ENCODE data around the gene BAD. TPM values are rescaled to one million over a fixed set of nuclear protein-coding genes. Genes with fewer than 3 reads are reported as not detected.

Gene BAD
- total RNA-seq, 2 experiments from 2014 or later = 21.2 to 74.2 TPM

DNA sequence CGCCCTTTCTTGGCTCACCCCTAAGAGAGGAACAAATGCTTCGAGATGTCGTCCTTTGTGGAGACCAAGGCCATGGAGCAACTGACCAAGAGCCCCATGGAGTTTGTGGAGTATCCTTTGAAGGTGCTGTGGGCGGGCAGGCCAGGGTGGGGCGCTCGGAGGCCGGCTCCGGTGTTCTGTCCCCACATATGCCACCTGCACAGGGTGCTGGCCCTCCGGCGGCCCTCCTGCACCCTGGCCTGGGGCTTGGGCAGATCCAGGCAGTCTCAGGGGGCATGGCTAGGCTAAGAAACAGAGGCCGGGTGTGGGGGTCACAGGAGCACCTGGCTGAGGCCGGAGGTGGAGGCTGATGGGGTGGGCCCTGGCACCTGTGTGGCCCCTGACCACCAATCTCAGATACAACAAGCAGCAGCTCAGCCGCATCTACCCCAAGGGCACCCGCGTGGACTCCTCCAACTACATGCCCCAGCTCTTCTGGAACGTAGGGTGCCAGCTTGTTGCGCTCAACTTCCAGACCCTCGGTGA, 22.8 kb downstream of the BAD start:
- POLR2A ChIA-PET = no interaction called here
- Histone ChIP-seq H3K79me2 (ENCODE audit: insufficient read depth, low read depth, low read length) (no peaks in the 10 kb centered on the region), H4K20me1 (ENCODE audit: insufficient read depth, low read length) (no peaks in the 10 kb centered on the region), H3K9me2 (ENCODE audit: insufficient read depth, low read length) (no peaks in the 10 kb centered on the region), H3K4me1 (ENCODE audit: insufficient read depth, low read length, poor library complexity, severe bottlenecking) (peaks cover 6% of the 10 kb centered on the region), H2AFZ (ENCODE audit: low read length) (no peak overlapping the region), H3K4me2 (ENCODE audit: low read length) (no peak overlapping the region), H3K27ac (ENCODE audit: low read depth, low read length, poor library complexity, severe bottlenecking) (no peak overlapping the region), H3K4me3 (ENCODE audit: low read depth, low read length, poor library complexity, severe bottlenecking) (no peak overlapping the region), H3K9me3 (ENCODE audit: low read length) (no peaks in the 10 kb centered on the region), H3K36me3 (ENCODE audit: insufficient read depth, low read length) (no peaks in the 10 kb centered on the region)
- intact Hi-C loops (cut with micrococcal nuclease; ENCODE audit: unreplicated experiment) = no loop called here
- BruUV-seq (replicated peaks) = no TSS peak
- no peak for DNase-seq (ENCODE audit: low spot score)
- TF ChIP-seq, protein P1, sequence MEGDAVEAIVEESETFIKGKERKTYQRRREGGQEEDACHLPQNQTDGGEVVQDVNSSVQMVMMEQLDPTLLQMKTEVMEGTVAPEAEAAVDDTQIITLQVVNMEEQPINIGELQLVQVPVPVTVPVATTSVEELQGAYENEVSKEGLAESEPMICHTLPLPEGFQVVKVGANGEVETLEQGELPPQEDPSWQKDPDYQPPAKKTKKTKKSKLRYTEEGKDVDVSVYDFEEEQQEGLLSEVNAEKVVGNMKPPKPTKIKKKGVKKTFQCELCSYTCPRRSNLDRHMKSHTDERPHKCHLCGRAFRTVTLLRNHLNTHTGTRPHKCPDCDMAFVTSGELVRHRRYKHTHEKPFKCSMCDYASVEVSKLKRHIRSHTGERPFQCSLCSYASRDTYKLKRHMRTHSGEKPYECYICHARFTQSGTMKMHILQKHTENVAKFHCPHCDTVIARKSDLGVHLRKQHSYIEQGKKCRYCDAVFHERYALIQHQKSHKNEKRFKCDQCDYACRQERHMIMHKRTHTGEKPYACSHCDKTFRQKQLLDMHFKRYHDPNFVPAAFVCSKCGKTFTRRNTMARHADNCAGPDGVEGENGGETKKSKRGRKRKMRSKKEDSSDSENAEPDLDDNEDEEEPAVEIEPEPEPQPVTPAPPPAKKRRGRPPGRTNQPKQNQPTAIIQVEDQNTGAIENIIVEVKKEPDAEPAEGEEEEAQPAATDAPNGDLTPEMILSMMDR (conservative IDR thresholded peaks at IDR 0.05; ENCODE audit: low read length) = no peak
- no peak for TF ChIP-seq EZH2phosphoT487 (IDR thresholded peaks at IDR 0.05; ENCODE audit: borderline replicate concordance, low read depth, low read length)
- CTCF ChIA-PET (ENCODE audit: unreplicated experiment) = no interaction called here

DNA sequence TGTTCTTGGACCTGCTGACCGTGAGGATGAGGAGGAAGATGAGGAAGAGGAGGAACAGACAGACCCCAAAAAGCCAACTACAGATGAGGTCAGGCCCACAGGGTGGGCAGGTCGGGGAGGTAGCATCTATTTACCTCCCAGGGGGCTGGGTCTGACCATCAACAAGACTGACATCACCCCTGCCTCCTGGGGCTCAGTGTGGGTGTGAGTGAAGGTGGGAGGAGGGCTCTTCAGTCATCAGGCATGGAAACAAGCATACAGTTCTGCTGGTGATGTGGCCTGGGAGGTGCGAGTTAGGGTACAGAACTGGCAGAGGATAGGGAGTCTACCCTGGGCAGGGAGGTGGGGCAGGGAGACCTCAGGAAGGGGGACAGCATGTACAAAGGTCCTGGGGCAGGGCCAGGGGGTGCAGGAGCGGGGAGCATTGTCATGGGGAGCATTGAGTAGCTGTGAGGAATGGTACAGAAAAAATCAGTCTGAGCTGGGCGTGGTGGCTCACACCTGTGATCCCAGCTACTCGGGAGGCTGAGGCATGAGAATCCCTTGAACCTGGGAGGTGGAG, 24.2 kb downstream of the BAD start:
- intact Hi-C loops (cut with micrococcal nuclease; ENCODE audit: unreplicated experiment) = no loop called here
- H3K4me2 ChIP-seq (ENCODE audit: low read length) = no peak overlapping the region
- CTCF ChIA-PET (ENCODE audit: unreplicated experiment) = no interaction called here
- H2AFZ ChIP-seq (ENCODE audit: low read length) = no peak overlapping the region
- no peaks in the 10 kb centered on the region for H3K9me2 ChIP-seq (ENCODE audit: insufficient read depth, low read length)
- H4K20me1 ChIP-seq (ENCODE audit: insufficient read depth, low read length) = no peaks in the 10 kb centered on the region
- no peak overlapping the region for H3K4me3 ChIP-seq (ENCODE audit: low read depth, low read length, poor library complexity, severe bottlenecking)
- H3K9me3 ChIP-seq (ENCODE audit: low read length) = no peaks in the 10 kb centered on the region
- no peaks in the 10 kb centered on the region for H3K79me2 ChIP-seq (ENCODE audit: insufficient read depth, low read depth, low read length)
- H3K27ac ChIP-seq (ENCODE audit: low read depth, low read length, poor library complexity, severe bottlenecking) = no peak overlapping the region
- DNase-seq (ENCODE audit: low spot score) = no peak
- no peaks in the 10 kb centered on the region for H3K36me3 ChIP-seq (ENCODE audit: insufficient read depth, low read length)
- POLR2A ChIA-PET = interaction anchor here (0.6 kb wide), 1 partner anchor 67 kb away, joined by 5 read pairs; no protein-coding TSS in a partner anchor
- BruUV-seq (replicated peaks) = no TSS peak
- peaks cover under 1% of the 10 kb centered on the region for H3K4me1 ChIP-seq (ENCODE audit: insufficient read depth, low read length, poor library complexity, severe bottlenecking)
- TF ChIP-seq, protein P1 (conservative IDR thresholded peaks at IDR 0.05; ENCODE audit: low read length) = no peak
- TF ChIP-seq EZH2phosphoT487 (IDR thresholded peaks at IDR 0.05; ENCODE audit: borderline replicate concordance, low read depth, low read length) = no peak

DNA sequence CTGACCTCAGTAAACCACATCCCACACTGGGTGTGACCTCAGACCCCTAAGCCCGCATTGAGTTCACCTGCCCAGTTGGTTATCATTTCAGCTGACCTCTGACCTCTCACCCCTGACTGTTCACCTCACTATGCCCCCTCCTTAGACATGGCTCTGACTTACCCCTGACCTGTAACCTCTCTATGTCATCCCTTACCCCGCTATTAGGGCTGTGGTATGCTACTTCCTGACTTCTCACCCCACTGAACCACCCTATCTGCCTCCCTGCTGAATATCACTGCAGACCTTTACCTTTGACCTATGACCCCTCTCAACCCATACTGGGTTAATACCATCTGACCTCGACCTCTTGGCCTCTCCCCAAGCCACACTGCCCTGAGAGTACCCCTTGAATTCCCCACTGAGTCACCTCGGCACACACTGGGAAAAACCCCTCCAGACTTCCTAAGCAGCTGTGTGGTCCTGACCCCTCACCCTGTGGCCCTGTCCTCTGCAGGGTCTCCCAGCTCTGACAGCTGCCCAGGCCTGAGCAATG, 24.9 kb downstream of the BAD start:
- Histone ChIP-seq H3K4me3 (ENCODE audit: low read depth, low read length, poor library complexity, severe bottlenecking) (no peak overlapping the region), H3K27ac (ENCODE audit: low read depth, low read length, poor library complexity, severe bottlenecking) (no peak overlapping the region), H3K4me2 (ENCODE audit: low read length) (no peak overlapping the region), H3K79me2 (ENCODE audit: insufficient read depth, low read depth, low read length) (no peaks in the 10 kb centered on the region), H3K36me3 (ENCODE audit: insufficient read depth, low read length) (no peaks in the 10 kb centered on the region), H2AFZ (ENCODE audit: low read length) (no peak overlapping the region), H3K9me2 (ENCODE audit: insufficient read depth, low read length) (no peaks in the 10 kb centered on the region), H3K4me1 (ENCODE audit: insufficient read depth, low read length, poor library complexity, severe bottlenecking) (no peaks in the 10 kb centered on the region), H3K9me3 (ENCODE audit: low read length) (no peaks in the 10 kb centered on the region), H4K20me1 (ENCODE audit: insufficient read depth, low read length) (no peaks in the 10 kb centered on the region)
- CTCF ChIA-PET (ENCODE audit: unreplicated experiment) = no interaction called here
- intact Hi-C loops (cut with micrococcal nuclease; ENCODE audit: unreplicated experiment) = no loop called here
- no TSS peak for BruUV-seq (replicated peaks)
- POLR2A ChIA-PET = no interaction called here
- TF ChIP-seq, protein P1 (conservative IDR thresholded peaks at IDR 0.05; ENCODE audit: low read length) = no peak
- TF ChIP-seq EZH2phosphoT487 (IDR thresholded peaks at IDR 0.05; ENCODE audit: borderline replicate concordance, low read depth, low read length) = no peak
- no peak for DNase-seq (ENCODE audit: low spot score)

Measured in OCI-LY7 (cell line).